Effector memory CD4-positive, alpha-beta T cell (primary cell): ENCODE results near the gene MYORG.
"Not testable (repeated sequence)": the region's sequence is repeated elsewhere in the genome, so short reads cannot be mapped to it uniquely, and the experiment has no call there.

Source experiments
- DNase-seq, 3 donors: peaks; one replicate each; pipeline ENCODE4 v3.0.0-alpha.2; 2020
- H3K27ac ChIP-seq: 2 replicates; pipeline ENCODE4 v1.7.0; 2013; ENCODE audit warnings: mild to moderate bottlenecking, low read length, moderate library complexity; ENCODE audit not compliant: insufficient read depth, poor library complexity, severe bottlenecking
- H3K27me3 ChIP-seq: replicated peaks from 2 replicates; pipeline ENCODE4 v1.7.0; 2013; ENCODE audit warnings: mild to moderate bottlenecking, low read length; ENCODE audit not compliant: insufficient read depth, control insufficient read depth, poor library complexity, severe bottlenecking
- H3K36me3 ChIP-seq: 2 replicates; pipeline ENCODE4 v1.7.0; 2013; ENCODE audit warnings: mild to moderate bottlenecking, low read length, moderate library complexity; ENCODE audit not compliant: control insufficient read depth, insufficient read depth
- H3K4me1 ChIP-seq: 2 replicates; pipeline ENCODE4 v1.7.0; 2013; ENCODE audit warnings: low read length, mild to moderate bottlenecking; ENCODE audit not compliant: control insufficient read depth, insufficient read depth, poor library complexity, severe bottlenecking
- H3K4me3 ChIP-seq: 2 replicates; pipeline ENCODE4 v1.7.0; 2013; ENCODE audit warnings: low read length, low read depth, mild to moderate bottlenecking; ENCODE audit not compliant: insufficient read depth, poor library complexity, severe bottlenecking
- H3K9me3 ChIP-seq: 2 replicates; pipeline ENCODE4 v1.7.0; 2013; ENCODE audit warnings: mild to moderate bottlenecking, low read length, moderate library complexity; ENCODE audit not compliant: control insufficient read depth

The MYORG gene

GRCh38 chr9:34349324-34349723, 27.4 kb downstream of the MYORG start:
- H3K27me3 ChIP-seq: no peaks in the 10 kb centered on the region
- H3K4me3 ChIP-seq: no peak overlapping the region
- H3K9me3 ChIP-seq: no peaks in the 10 kb centered on the region
- H3K27ac ChIP-seq: no peak overlapping the region
- H3K36me3 ChIP-seq: no peaks in the 10 kb centered on the region
- DNase-seq: no peak
- no peaks in the 10 kb centered on the region for H3K4me1 ChIP-seq

- H3K4me3 ChIP-seq: no peak overlapping the region
- DNase-seq: no peak
Observed at GRCh38 chr9:34347800-34348158, 28.9 kb downstream of the MYORG start.

GRCh38 chr9:34346873-34347799, 29.6 kb downstream of the MYORG start:
- H3K4me1 ChIP-seq: no peaks in the 10 kb centered on the region
- no peaks in the 10 kb centered on the region for H3K9me3 ChIP-seq
- H3K36me3 ChIP-seq: peaks cover 11% of the 10 kb centered on the region
- no peak overlapping the region for H3K27ac ChIP-seq
- H3K27me3 ChIP-seq: no peaks in the 10 kb centered on the region
- no peak for DNase-seq
- H3K4me3 ChIP-seq: no peak overlapping the region

More at GRCh38 chr9:34347800-34348158, 28.9 kb downstream of the MYORG start:
- H3K9me3 ChIP-seq: no peaks in the 10 kb centered on the region
- no peak overlapping the region for H3K27ac ChIP-seq
- no peaks in the 10 kb centered on the region for H3K27me3 ChIP-seq
- H3K4me1 ChIP-seq: no peaks in the 10 kb centered on the region
- H3K36me3 ChIP-seq: peaks cover 7% of the 10 kb centered on the region

- H3K27ac ChIP-seq: no peak overlapping the region
- H3K36me3 ChIP-seq: peaks cover 40% of the 10 kb centered on the region
- no peak overlapping the region for H3K4me3 ChIP-seq
- H3K9me3 ChIP-seq: no peaks in the 10 kb centered on the region
- no peaks in the 10 kb centered on the region for H3K27me3 ChIP-seq
- no peak for DNase-seq
- no peaks in the 10 kb centered on the region for H3K4me1 ChIP-seq
Observed at GRCh38 chr9:34343605-34344004, 33.1 kb downstream of the MYORG start.

GRCh38 chr9:34343090-34343489, 33.6 kb downstream of the MYORG start:
- Histone ChIP-seq H3K27ac (no peak overlapping the region), H3K9me3 (no peaks in the 10 kb centered on the region), H3K4me3 (no peak overlapping the region), H3K36me3 (peaks cover 44% of the 10 kb centered on the region), H3K27me3 (no peaks in the 10 kb centered on the region), H3K4me1 (no peaks in the 10 kb centered on the region)
- no peak for DNase-seq

- DNase-seq: no peak
- Histone ChIP-seq H3K36me3 (peaks cover 44% of the 10 kb centered on the region), H3K27ac (no peak overlapping the region), H3K9me3 (no peaks in the 10 kb centered on the region), H3K4me3 (no peak overlapping the region), H3K27me3 (no peaks in the 10 kb centered on the region), H3K4me1 (no peaks in the 10 kb centered on the region)
Observed at GRCh38 chr9:34341659-34342295, 34.9 kb downstream of the MYORG start.

GRCh38 chr9:34338665-34339385, 37.9 kb downstream of the MYORG start:
- no peak overlapping the region for H3K4me3 ChIP-seq
- no peak for DNase-seq
- H3K27ac ChIP-seq: no peak overlapping the region
- H3K4me1 ChIP-seq: no peaks in the 10 kb centered on the region
- H3K9me3 ChIP-seq: no peaks in the 10 kb centered on the region
- peaks cover 42% of the 10 kb centered on the region for H3K36me3 ChIP-seq
- H3K27me3 ChIP-seq: no peaks in the 10 kb centered on the region

- H3K9me3 ChIP-seq, H3K27me3 ChIP-seq, DNase-seq, H3K4me1 ChIP-seq, H3K4me3 ChIP-seq, H3K27ac ChIP-seq: not testable (repeated sequence)
- H3K36me3 ChIP-seq: peaks cover 39% of the 10 kb centered on the region
Observed at GRCh38 chr9:34338079-34338478, 38.6 kb downstream of the MYORG start.

- DNase-seq: no peak
- no peaks in the 10 kb centered on the region for H3K27me3 ChIP-seq
- H3K9me3 ChIP-seq: no peaks in the 10 kb centered on the region
- H3K4me3 ChIP-seq: no peak overlapping the region
- H3K27ac ChIP-seq: no peak overlapping the region
- H3K4me1 ChIP-seq: no peaks in the 10 kb centered on the region
- H3K36me3 ChIP-seq: peaks cover 35% of the 10 kb centered on the region
Observed at GRCh38 chr9:34337403-34337802, 39.3 kb downstream of the MYORG start.

GRCh38 chr9:34335376-34335775, 41.3 kb downstream of the MYORG start:
- H3K27me3 ChIP-seq: no peaks in the 10 kb centered on the region
- no peak overlapping the region for H3K27ac ChIP-seq
- no peak for DNase-seq
- no peaks in the 10 kb centered on the region for H3K9me3 ChIP-seq
- H3K4me3 ChIP-seq: no peak overlapping the region
- no peaks in the 10 kb centered on the region for H3K4me1 ChIP-seq
- H3K36me3 ChIP-seq: peaks cover 19% of the 10 kb centered on the region
